ENCODE results near the gene GPR158.

GPR158 gene

GRCh38 chr10:25493122-25493893 lies 318.5 kb downstream of the GPR158 start:
- Histone ChIP-seq H4K20me1 (ENCODE audit: low read depth, low read length) (no peaks in the 10 kb centered on the region), H3K4me3 (ENCODE audit: insufficient read depth, low read length, poor library complexity, severe bottlenecking) (no peak overlapping the region), H3K36me3 (ENCODE audit: low read length) (no peaks in the 10 kb centered on the region), H3K9ac (ENCODE audit: low read length) (no peak overlapping the region), H3K27me3 (ENCODE audit: low read length) (no peaks in the 10 kb centered on the region), H3K9me2 (replicated peaks; ENCODE audit: insufficient read depth, low read length) (no peaks in the 10 kb centered on the region; the same call in 1 of the 2 replicates), H3K79me2 (ENCODE audit: insufficient read depth, low read length) (no peaks in the 10 kb centered on the region), H3F3A (ENCODE audit: insufficient read depth) (no peaks in the 10 kb centered on the region), H3K4me2 (ENCODE audit: low read depth, low read length, poor library complexity, severe bottlenecking) (no peak overlapping the region), H3K27ac (ENCODE audit: low read depth, low read length) (no peak overlapping the region), H2AFZ (ENCODE audit: low read depth, low read length, severe bottlenecking) (no peak overlapping the region), H3K9me3 (ENCODE audit: insufficient read depth, low read length) (no peaks in the 10 kb centered on the region)
- TF ChIP-seq EZH2phosphoT487 (conservative IDR thresholded peaks at IDR 0.05; ENCODE audit: low read length), result no peak
- TF ChIP-seq, protein P1, sequence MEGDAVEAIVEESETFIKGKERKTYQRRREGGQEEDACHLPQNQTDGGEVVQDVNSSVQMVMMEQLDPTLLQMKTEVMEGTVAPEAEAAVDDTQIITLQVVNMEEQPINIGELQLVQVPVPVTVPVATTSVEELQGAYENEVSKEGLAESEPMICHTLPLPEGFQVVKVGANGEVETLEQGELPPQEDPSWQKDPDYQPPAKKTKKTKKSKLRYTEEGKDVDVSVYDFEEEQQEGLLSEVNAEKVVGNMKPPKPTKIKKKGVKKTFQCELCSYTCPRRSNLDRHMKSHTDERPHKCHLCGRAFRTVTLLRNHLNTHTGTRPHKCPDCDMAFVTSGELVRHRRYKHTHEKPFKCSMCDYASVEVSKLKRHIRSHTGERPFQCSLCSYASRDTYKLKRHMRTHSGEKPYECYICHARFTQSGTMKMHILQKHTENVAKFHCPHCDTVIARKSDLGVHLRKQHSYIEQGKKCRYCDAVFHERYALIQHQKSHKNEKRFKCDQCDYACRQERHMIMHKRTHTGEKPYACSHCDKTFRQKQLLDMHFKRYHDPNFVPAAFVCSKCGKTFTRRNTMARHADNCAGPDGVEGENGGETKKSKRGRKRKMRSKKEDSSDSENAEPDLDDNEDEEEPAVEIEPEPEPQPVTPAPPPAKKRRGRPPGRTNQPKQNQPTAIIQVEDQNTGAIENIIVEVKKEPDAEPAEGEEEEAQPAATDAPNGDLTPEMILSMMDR (IDR thresholded peaks at IDR 0.05; ENCODE audit: insufficient read depth, low read length, poor library complexity, severe bottlenecking), result no peak

DNA sequence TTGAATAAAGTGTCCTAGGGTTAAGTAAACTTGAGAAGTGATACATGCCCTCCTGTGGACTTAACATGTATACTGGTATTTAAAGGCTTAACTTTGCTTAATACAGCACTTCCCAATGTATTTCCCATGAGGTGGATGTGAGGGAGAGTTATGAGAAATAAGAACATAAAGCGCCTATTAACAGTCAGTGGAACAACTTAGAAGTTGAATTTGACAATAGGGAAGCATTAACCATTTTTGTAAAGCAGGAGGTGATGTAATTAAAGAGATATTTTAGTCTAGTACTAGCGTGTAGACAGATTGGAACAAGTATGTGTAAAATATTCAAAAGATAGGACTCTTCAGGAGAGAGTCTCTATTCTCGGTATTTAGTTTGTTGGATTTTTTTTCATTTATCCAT lies 322.4 kb downstream of the GPR158 start:
- no peak overlapping the region for H3K9ac ChIP-seq (ENCODE audit: low read length)
- TF ChIP-seq, protein P1 (IDR thresholded peaks at IDR 0.05; ENCODE audit: insufficient read depth, low read length, poor library complexity, severe bottlenecking), result no peak
- TF ChIP-seq EZH2phosphoT487 (conservative IDR thresholded peaks at IDR 0.05; ENCODE audit: low read length), result no peak
- H3K4me3 ChIP-seq (ENCODE audit: insufficient read depth, low read length, poor library complexity, severe bottlenecking), result no peak overlapping the region
- H3K36me3 ChIP-seq (ENCODE audit: low read length), result no peaks in the 10 kb centered on the region
- no peak overlapping the region for H2AFZ ChIP-seq (ENCODE audit: low read depth, low read length, severe bottlenecking)
- H3K4me2 ChIP-seq (ENCODE audit: low read depth, low read length, poor library complexity, severe bottlenecking), result no peak overlapping the region
- no peaks in the 10 kb centered on the region for H3K9me3 ChIP-seq (ENCODE audit: insufficient read depth, low read length)
- H4K20me1 ChIP-seq (ENCODE audit: low read depth, low read length), result no peaks in the 10 kb centered on the region
- H3K27me3 ChIP-seq (ENCODE audit: low read length), result no peaks in the 10 kb centered on the region
- H3F3A ChIP-seq (ENCODE audit: insufficient read depth), result no peaks in the 10 kb centered on the region
- no peaks in the 10 kb centered on the region for H3K79me2 ChIP-seq (ENCODE audit: insufficient read depth, low read length)
- H3K27ac ChIP-seq (ENCODE audit: low read depth, low read length), result no peak overlapping the region
- no peaks in the 10 kb centered on the region for H3K9me2 ChIP-seq (replicated peaks; ENCODE audit: insufficient read depth, low read length)

DNA sequence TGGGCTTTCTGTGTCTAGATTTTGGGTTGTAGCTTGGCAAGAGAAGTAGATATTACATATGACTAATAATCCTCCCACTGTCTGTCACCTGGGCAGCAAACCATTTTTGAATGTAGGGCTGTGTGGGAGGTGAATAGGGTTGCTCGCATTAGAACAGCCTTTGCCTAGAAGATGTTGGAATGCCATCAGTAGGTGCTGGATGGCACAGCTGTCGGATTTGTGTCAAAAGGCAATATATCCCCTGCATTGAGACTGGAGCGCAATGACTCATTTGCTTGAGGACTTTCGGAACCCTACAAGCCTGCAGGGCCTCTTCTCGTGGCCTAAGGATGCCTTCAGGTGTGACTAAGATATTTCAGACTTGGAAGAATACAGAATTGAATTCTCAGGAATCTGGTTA lies 323.8 kb downstream of the GPR158 start:
- TF ChIP-seq EZH2phosphoT487 (conservative IDR thresholded peaks at IDR 0.05; ENCODE audit: low read length), result no peak

DNA sequence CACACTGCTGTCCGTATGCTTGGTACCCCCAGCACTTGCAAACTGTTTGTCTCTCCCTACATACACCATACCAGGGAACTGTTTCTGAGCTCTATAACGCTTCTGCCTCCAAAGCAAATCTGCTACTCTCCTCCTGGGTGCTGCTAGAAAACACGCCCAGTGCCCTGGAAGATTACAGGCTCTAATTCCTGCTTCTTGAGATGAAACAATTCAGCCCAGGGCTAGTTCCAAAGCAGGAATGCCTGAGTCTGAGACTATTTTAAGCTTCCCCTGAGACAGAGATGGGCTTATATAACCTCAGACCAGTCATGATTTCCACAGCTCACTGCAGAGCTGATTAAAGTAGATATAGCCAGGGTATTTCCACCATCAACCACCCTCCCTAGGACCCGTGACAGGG lies 327.1 kb downstream of the GPR158 start:
- TF ChIP-seq EZH2phosphoT487 (conservative IDR thresholded peaks at IDR 0.05; ENCODE audit: low read length), result no peak
- TF ChIP-seq, protein P1 (IDR thresholded peaks at IDR 0.05; ENCODE audit: insufficient read depth, low read length, poor library complexity, severe bottlenecking), result no peak
- Histone ChIP-seq H2AFZ (ENCODE audit: low read depth, low read length, severe bottlenecking) (no peak overlapping the region), H3K27ac (ENCODE audit: low read depth, low read length) (no peak overlapping the region), H3K4me3 (ENCODE audit: insufficient read depth, low read length, poor library complexity, severe bottlenecking) (no peak overlapping the region), H4K20me1 (ENCODE audit: low read depth, low read length) (no peaks in the 10 kb centered on the region), H3K9me2 (replicated peaks; ENCODE audit: insufficient read depth, low read length) (no peaks in the 10 kb centered on the region), H3K9me3 (ENCODE audit: insufficient read depth, low read length) (no peaks in the 10 kb centered on the region), H3K79me2 (ENCODE audit: insufficient read depth, low read length) (no peaks in the 10 kb centered on the region), H3K9ac (ENCODE audit: low read length) (no peak overlapping the region), H3K27me3 (ENCODE audit: low read length) (no peaks in the 10 kb centered on the region), H3K4me2 (ENCODE audit: low read depth, low read length, poor library complexity, severe bottlenecking) (no peak overlapping the region), H3F3A (ENCODE audit: insufficient read depth) (no peaks in the 10 kb centered on the region), H3K36me3 (ENCODE audit: low read length) (no peaks in the 10 kb centered on the region)

More for the DNA sequence above, 323.8 kb downstream of the GPR158 start:
- Histone ChIP-seq H3K27me3 (ENCODE audit: low read length) (no peaks in the 10 kb centered on the region), H2AFZ (ENCODE audit: low read depth, low read length, severe bottlenecking) (no peak overlapping the region), H3F3A (ENCODE audit: insufficient read depth) (no peaks in the 10 kb centered on the region), H3K9me2 (replicated peaks; ENCODE audit: insufficient read depth, low read length) (no peaks in the 10 kb centered on the region), H3K4me3 (ENCODE audit: insufficient read depth, low read length, poor library complexity, severe bottlenecking) (no peak overlapping the region), H3K9me3 (ENCODE audit: insufficient read depth, low read length) (no peaks in the 10 kb centered on the region), H3K9ac (ENCODE audit: low read length) (no peak overlapping the region), H3K4me2 (ENCODE audit: low read depth, low read length, poor library complexity, severe bottlenecking) (no peak overlapping the region), H3K27ac (ENCODE audit: low read depth, low read length) (no peak overlapping the region), H3K79me2 (ENCODE audit: insufficient read depth, low read length) (no peaks in the 10 kb centered on the region), H3K36me3 (ENCODE audit: low read length) (no peaks in the 10 kb centered on the region), H4K20me1 (ENCODE audit: low read depth, low read length) (no peaks in the 10 kb centered on the region)
